HG03159 (cell line): Measurements from ENCODE around the gene RBM26.
"Not testable (repeated sequence)": the region's sequence is repeated elsewhere in the genome, so short reads cannot be mapped to it uniquely, and the experiment has no call there.

Experiments used
- ATAC-seq: cut with Tn5 transposase; IDR thresholded peaks from one replicate; pipeline ENCODE4 v1.9.1; 2021; ENCODE audit warnings: mild to moderate bottlenecking, moderate library complexity; ENCODE audit not compliant: unreplicated experiment

The RBM26 gene

GRCh38 chr13:79283742-79284141 is 122.3 kb downstream of the RBM26 start:
- ATAC-seq, result no peak

- no peak for ATAC-seq
These were observed 123.1 kb downstream of the RBM26 start for GRCh38 chr13:79282976-79283375.

DNA sequence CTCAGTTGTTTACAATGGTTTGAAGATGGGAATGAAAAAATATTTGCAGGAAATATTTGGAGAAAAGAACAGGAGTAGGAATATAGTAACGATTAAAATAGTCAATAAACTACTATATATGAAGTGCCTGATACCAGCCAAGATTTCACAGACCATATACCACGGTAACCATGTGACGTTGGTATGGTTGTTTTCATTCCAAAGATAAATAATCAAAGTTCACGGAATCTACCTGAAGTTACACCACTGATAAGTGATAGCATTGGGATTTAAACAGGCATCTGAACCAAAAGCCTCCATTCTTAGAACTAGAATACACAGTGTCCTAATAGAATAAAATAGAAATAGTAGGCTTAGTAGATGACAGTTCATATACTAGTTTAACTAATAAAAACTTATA is 123.5 kb downstream of the RBM26 start:
- no peak for ATAC-seq

GRCh38 chr13:79281339-79281747 is 124.7 kb downstream of the RBM26 start:
- no peak for ATAC-seq

DNA sequence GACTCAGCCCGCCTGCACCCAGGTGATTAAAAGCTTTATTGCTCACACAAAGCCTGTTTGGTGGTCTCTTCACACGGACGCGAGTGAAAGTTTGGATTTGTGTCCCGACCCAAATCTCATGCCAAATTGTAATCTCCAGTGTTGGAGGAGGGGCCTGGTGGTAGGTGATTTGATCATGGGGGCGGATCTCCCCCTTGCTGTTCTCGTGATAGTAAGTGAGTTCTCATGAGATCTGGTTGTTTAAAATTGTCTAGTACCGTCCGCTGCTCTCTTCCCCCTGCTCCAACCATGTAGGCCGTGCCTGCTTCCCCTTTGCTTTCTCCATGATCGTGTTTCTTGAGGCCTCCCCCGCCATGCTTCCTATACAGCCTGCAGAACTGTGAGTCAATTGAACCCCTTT is 126.3 kb downstream of the RBM26 start:
- not testable (repeated sequence) for ATAC-seq

DNA sequence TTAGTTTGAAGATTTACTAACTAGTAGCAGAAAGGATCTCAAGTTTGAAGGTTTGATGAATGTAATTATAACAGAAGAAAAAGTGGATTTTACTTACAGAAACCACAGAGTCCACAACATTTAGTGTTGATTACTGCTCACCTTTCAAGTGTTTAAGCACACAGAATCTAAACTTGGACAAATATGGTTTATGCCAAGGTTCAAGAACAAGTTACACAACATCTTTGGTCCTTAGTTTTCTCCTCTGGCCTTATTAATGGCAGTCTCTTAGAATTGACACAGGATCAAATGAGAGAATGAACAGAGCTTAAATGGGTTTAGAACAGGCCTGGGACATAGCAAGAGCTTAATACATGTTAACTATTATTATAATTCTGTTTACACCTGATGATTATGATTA is 133.0 kb downstream of the RBM26 start:
- no peak for ATAC-seq

DNA sequence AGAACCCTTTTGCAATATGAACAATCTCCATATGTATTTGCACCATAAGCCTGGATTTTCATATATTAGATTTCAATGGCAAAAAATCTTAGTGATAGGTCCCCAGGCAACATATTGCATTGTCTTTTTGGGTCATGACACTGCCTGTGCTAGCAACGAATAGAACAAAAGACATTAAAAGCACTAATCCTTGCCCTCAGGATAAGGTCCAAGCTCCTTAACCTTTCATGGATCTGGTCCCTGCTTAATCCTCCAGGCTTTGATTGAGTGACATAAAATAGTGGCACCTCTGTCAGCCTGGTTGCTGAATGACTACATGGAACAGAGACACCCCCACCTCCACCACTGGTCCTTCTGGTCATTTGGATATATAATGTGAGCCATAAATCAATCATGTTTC is 134.4 kb downstream of the RBM26 start:
- ATAC-seq, result no peak

- ATAC-seq, result no peak
These were observed 135.2 kb downstream of the RBM26 start for GRCh38 chr13:79270859-79271258.
